ENCODE results near the gene GGACT.
"Not testable (repeated sequence)": the region's sequence is repeated elsewhere in the genome, so short reads cannot be mapped to it uniquely, and the experiment has no call there.

Gene GGACT

DNA sequence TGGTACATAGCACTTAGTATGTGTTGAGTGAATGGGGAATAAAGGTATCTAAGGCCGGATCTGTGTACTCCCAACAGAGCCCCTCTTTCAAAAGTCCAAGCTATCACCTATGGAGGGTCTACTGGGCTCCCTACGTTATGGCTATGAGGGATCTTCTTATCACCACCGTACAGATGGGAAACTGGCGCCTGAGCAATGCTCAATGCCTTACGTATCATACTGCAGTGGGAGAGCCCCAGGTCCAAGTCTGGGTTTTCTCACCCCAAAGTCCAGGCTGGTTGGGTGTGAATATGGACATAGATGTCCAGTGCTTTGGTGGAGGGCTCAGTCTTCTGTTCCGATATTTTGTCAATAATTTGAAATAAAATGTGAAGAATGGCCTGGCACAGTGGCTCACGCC, 13.1 kb upstream of the GGACT start:
- DNase-seq (ENCODE audit: extremely low read depth in 1 of 2, low read depth in 1 of 2): no peak

DNA sequence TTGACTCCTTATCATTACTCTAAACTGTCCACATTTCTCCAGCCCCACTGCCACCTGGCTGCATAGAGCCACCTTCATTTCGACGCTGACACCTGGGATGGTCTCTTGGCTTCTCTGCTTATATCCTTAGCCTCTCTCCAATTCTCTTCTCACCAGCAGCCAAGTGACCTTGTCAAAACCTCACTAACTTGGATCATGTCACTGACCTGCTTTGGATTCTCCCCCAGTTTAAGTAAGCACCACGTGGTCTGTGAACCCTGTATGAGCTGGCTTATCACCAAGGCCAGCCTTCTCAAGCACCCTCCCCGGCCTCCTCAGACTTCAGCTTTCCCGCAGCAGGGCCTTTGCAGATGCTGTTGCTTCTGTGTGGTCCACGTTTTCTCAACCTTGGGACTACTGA, 12.3 kb upstream of the GGACT start:
- no peak for DNase-seq (ENCODE audit: extremely low read depth in 1 of 2, low read depth in 1 of 2)

DNA sequence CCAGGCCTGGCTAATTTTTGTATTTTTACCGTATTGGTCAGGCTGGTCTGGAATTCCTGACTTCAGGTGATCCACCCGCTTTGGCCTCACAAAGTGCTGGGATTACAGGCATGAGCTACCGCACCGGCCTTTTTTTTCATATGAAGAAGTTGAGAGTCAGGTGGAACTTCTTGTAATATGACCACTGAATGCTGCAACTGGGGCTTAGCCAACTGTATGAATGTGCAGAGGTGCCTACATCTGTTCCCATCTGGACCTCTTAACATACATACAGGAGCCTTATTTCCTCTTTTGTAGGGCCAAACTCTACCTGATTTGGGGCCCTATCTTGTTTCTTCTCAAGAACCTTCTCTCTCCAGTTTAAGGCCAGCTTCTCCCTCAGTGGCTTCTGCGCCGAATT, 11.9 kb upstream of the GGACT start:
- no peak for DNase-seq (ENCODE audit: extremely low read depth in 1 of 2, low read depth in 1 of 2)

DNA sequence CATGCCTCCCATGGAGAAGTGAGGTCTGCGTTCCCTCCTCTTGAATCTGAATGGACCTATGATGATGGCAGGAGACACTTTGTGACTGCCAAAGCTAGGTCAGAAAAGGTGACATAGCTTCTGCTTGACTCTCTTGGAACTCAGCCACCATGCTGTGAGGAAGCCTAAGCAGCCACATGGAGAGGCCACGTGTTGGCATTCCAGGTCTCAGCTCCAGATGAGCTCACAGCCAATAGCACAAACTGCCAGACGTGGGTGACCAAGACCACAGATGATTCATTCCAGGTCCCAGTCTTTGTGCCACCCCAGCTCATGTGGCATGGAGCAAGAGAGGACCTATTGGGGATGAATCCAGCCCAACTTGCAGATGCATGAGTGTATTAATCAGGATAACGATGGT, 8.7 kb upstream of the GGACT start:
- DNase-seq (ENCODE audit: extremely low read depth in 1 of 2, low read depth in 1 of 2): no peak

DNA sequence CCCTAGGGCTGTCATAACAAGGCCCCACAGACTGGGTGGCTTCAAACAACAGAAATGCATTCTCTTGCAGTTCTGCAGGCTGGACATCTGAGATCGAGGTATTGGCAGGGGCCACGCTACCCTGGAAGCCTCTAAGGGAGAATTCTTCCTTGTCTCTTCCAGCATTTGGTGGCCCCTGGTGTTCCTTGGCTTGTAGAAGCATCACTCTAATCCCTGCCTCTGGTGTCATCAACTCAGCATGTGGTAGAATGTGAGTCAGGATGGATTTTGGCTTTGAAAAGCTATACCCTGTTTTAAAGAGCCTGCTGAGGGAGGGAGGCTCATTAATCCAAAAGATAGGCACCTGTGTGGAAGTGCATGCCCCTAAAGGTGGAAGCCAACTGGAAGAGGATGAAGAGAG, 7.9 kb upstream of the GGACT start:
- DNase-seq (ENCODE audit: extremely low read depth in 1 of 2, low read depth in 1 of 2): no peak

DNA sequence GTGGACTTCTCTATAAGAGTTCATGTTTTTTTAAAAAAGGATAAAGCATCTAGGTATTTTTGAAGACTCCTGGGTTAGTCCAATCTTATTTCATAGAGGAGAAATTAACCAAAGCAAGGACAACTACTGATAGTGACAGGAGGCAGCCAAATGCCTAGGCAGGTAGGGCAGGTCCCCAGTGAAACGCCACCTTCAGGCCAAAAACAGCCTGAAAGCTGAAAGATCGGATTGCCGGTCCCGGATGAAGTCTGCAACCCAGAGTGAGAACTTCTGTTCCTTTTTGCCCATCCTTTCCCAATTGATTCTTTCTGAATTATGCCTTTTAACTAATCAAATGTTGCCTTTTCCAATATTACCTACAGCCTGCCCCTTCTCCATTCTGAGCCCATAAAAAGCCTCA, 6.1 kb upstream of the GGACT start:
- DNase-seq (ENCODE audit: extremely low read depth in 1 of 2, low read depth in 1 of 2): no peak

DNA sequence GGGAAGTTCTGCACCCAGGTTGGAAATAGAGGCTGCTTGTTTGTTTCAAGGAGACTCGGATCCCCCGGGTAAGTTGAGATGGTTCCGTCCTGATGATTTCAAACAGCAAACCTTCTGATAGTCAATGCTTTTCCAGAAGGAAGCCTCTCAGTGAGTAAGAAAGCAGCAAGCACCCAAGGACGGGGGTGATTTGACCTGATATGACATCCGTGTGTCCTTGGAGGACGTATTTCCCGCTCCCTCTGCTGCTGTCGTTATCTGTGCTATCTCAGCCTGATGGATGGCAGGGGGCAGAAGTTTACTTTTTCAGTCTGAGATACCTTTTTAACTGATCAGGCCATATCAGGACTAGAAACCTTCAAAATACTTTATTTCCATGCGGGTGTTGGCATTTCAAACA, 5.7 kb upstream of the GGACT start:
- no peak for DNase-seq (ENCODE audit: extremely low read depth in 1 of 2, low read depth in 1 of 2)

DNA sequence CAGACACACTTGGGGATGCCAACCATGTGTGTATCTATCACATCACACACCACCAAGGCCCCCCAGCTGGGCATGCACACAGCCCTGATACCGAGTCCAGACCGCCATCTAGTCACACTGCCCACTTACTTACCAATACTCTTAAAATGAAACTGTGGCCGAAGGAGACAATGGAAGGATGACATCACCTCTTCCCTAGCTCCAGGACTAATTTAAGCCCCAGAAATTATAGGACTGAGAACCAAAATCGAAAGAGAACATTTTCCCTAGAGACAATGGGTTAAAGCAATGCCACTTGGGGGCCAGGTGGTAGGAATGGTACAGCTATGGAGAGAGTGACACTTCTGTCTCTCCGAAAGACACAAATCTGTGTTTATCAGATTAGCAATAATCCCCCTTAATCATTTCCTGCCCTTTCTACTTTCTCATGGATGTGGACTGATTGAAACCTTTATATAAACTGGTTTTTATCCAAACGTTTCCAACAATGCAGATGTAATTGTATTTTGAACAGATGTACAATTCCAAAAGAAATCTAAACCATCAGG, 663 bp upstream of the GGACT start:
- no peak for DNase-seq (ENCODE audit: extremely low read depth in 1 of 2, low read depth in 1 of 2)

DNA sequence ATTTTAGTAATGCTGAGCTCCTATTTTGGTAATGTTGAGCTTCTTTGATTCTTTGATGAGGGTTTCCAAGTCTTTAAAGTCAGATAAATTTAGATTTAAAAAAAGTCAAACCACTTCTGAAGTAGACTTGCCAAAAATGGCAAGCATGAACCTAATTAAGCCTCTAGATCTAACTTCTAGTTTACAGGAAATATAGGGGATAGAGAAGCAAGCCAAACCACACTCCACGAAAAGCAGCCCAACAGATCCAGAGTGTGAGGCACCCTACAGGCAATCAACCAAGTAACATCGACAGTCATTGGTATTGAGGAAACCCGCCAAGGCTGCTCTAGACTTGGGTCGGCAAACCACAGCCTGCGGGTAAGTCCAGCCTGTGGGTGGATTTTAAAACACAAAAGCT, 3.7 kb downstream of the GGACT start:
- no peak for DNase-seq (ENCODE audit: extremely low read depth in 1 of 2, low read depth in 1 of 2)

DNA sequence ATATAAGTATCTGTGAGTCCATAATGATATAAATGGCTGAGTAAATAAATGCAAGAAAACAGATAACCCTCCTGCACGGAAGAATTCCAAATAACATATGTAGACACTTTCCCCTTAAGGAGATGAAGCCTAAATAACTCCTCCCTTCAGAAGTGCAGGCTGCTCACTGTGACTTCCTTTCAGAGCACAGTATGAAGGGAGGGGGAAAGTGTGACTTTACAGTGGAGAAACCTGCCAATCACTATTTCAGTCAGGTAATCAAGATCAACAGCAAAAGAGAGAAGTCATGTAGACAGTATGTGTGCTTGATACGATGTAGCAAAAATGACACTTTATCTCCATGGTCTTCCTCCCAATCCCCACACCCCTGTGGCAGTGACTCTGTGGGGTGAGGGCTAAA, 7.1 kb downstream of the GGACT start:
- no peak for DNase-seq (ENCODE audit: extremely low read depth in 1 of 2, low read depth in 1 of 2)

DNA sequence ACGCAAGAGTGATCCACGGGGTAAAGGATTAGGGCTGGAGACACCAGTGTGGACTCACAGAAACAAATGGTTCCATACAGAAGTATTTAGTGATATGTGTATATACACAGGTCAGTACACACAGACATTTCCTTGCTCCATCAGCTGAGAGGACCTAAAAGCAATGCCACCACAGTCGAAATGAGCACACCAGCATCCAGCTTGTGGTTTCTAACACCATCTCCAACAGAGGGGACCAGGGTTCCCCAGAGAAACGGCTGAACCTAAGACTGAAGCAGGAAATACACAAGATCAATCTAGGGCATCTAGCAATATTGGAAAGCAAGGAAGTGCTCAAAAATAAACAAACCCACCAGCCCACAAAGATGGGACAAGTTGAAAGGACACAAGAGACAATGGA, 7.6 kb downstream of the GGACT start:
- DNase-seq (ENCODE audit: extremely low read depth in 1 of 2, low read depth in 1 of 2): no peak

DNA sequence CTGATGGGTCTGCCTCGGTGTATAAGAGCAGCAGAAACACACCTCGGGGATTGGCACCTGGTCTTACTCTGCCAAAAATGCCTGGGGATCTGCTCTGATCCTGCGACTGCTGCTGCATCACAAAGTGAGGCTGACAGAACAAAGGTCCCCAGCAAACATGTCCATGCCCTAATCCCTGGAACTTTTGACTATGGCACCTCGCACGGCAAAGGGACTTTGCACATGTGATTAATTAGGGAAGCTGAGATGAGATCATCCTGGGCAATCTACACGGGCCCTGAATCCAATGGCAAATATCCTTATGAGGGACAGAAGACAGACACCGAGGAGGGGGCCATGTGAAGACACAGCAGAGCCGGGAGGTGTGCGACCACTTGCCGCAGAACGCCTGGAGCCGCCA, 8.5 kb downstream of the GGACT start:
- DNase-seq (ENCODE audit: extremely low read depth in 1 of 2, low read depth in 1 of 2): no peak

DNA sequence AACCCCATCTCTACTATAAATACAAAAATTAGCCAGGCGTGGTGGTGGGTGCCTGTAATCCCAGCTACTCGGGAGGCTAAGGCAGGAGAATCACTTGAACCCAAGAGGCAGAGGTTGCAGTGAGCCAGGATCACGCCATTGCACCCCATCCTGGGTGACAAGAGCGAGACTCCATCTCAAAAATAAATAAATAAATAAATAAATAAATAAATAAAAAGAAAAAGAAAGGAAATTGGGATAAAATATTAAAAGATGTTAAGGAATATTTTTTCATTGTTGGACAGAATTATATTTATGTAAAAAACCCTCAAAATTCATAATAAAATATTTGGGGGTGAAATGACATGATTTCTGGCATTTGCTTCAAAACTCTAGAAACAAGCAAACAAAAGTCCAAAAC, 11.3 kb downstream of the GGACT start:
- not testable (repeated sequence) for DNase-seq (ENCODE audit: extremely low read depth in 1 of 2, low read depth in 1 of 2)

DNA sequence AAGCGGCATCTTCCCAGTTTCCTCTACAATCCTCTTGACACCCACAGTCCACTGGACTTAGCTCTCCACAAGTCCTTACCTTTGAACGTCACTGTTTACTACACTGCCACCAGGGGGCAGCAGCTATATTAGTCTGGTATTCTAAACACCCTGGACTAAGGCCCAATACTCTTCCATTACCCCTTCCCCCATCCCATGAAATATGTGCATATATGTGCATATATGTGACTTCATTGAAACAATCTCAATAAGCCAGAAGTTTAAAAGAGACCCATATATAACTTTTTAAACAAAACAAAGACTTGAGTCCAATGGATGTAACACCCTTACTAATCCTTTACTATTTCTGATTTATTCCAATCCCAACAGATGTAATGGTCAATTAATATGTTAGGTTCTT, 15.5 kb downstream of the GGACT start:
- peak; percentile 23 to 59 for DNase-seq (ENCODE audit: extremely low read depth in 1 of 2, low read depth in 1 of 2)

DNA sequence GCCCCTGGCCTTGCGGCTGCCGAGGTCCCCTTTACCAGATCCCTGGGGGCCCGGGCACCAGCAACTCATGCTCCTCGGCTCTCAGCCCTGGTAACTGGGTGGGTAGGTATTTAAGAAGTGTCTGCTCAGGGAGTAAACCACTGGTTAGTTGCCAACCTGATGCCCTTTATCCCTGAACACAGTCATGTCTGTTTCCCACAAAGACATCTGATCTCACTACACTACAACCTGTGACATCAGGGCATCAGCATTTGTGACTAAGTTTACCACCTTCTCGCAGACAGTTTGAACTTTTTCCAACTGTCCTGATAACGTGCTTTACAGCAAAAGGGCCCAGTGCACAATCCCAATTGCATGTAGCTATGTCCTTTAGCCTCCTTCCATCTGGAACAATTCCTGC, 22.0 kb downstream of the GGACT start:
- DNase-seq (ENCODE audit: extremely low read depth in 1 of 2, low read depth in 1 of 2): no peak

DNA sequence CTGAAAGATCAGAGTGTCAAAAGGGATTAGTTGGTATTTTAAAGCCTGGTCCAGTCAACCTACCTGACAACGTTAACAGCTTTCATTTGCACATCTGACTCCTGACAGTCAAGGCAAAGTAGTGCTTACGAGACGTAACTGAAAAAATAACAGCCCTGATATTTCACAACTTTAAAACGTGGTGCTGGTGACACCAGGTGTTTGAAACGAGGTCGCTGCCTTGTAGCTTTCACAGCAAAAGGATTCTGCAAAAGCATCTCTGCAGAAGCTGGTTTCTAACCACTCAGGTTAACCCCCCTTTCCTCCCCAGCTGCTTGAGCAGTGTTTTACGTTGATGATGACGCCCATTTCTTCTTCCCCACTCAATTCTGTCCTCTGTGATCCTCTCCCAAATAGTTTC, 23.3 kb downstream of the GGACT start:
- DNase-seq (ENCODE audit: extremely low read depth in 1 of 2, low read depth in 1 of 2): no peak

DNA sequence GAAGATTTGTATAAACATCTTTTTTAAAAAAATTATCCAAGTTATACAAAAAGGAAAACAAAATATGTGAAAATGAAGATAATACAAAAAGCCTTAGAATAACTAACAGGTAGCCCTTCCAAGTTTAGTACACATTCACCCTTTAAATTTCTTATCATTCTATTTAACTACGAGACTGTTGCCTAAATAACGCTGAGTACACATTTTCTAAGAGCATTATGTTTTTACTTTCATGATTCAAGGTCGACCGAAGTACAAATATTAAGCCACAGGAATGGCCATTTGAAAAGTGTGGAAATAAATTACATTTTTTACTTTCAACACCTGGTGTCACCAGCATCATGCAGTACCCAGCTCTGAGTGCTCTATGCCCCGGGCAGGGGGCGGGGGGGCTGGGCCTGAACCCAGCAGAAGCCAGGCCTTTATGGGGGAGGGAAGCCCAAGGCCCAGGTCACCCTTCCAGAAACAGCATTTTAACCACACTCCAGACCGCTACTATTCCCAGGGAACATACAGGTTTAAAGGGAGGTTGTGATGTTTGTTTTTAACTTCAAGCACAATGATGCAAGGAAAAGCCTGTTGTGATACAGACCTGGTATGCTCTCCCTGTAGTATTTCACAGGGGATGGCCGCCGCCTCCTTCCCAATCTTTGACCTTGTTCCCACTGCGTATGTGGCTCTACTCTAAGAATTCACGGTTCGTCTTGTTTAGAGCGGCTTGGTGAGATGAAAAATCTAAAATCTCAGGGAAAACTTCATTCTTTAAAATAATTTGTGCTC, 24.0 kb downstream of the GGACT start:
- DNase-seq (ENCODE audit: extremely low read depth in 1 of 2, low read depth in 1 of 2): no peak

DNA sequence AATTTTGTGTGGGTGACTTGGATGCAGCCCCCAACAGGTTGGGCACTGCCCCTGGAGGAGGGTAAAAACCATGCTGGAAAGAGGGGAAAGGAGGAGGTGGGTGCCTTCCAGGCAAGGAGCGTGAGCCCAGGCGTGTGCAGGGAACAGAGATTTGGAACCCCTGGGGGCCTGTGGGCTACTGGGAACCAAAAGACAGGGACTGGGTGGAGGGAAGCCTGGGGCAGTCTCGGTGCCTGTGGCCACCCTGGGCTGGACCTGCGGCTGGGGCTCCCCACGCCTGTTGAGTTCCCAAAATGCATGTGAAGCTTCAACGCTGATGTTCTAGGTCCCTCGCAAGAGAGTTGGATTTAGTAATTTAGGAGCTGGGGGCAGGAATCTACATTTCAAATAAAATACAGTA, 24.8 kb downstream of the GGACT start:
- no peak for DNase-seq (ENCODE audit: extremely low read depth in 1 of 2, low read depth in 1 of 2)

DNA sequence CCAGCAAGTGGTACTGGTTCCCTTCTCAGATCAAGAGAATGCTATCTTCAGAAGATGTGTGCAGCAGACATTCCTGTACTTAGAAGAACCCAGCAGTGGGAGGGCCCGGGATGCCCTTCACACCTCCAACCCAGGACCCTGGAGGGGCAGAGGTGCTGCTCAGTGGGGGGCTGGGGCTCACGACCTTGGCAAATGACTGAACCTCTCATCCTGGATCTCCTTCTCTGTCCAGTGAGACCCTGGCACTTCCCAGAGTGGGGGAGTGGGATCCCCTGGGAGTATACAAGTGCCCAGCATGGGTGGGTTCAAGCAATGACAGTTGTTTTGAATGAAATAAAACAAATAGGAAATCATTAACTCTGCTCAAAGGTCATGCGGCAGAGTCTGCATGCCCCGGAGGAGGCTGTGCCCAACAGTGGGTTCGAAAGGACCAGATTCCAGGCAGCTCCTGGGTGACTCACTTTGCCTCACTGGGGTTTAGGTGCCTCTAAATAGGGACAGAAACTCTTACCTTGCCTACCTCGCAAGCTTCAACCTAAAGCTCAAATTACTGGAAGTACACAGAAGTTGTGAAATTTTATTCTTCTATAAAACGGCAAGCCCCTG, 26.9 kb downstream of the GGACT start:
- DNase-seq (ENCODE audit: extremely low read depth in 1 of 2, low read depth in 1 of 2): no peak

DNA sequence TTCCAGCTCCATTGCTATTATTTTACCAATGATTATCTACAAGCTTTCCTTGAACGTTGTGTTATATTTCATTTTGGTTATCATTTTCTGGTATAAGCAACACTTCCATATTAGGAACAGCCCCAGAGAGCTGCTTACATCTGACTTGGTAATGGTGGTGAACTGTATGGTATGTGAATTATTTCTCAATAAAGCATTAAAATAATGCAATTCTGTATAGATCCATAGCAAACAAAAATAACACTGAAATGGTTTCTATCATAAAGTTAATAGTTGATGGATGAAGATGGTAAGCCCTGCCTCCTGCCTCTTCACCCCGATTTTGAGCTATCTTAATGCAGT, 27.5 kb downstream of the GGACT start:
- DNase-seq (ENCODE audit: extremely low read depth in 1 of 2, low read depth in 1 of 2): no peak

DNA sequence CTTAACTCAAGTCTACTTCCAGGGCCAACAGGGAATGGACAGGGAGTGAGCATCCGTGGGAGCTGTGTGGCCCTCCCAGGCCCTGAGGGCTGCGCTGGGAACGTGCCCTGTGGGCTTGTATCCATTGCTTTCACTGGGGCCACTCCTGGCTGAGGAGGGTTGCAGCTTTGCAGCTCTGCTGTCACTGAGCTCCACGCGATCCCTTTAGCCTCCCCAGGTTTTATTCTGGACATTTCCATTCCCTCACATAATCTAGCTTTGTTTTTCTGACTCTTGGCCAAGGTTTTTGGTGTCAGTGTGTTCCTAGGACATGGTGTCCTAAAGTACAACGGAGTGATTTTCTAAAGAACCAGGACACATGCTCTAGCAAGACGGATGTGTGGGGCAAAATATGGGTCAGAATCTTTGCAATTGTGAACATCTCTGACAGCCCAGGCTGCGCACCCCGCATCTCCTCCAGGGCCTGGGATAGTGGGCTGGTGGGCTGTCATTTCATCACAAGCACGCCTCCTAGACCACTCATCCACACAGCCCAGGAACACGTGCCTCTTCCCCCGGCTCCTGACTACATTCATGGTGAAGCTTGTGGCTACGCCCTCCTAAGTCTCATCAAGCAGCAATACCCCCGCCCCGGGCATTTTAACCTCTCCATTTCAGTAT, 28.0 kb downstream of the GGACT start:
- DNase-seq (ENCODE audit: extremely low read depth in 1 of 2, low read depth in 1 of 2): no peak

DNA sequence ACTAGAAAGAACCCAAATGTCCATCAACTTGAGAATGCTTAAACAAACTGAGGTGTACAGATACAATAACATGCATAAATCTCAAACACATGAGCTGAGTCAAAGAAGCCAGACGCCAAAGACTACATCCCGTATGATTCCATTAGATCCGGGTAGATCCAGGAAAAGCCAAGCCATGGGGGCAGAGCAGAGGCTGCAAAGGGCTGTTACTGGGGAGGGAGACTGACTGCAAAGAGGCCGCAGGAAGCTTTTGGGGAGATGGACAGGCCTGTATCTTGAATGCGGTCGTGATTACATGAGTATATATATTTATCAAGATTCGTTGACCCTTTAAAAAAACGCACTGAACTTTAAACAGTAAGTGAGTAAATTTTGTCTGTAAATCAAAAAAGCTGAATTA, 28.7 kb downstream of the GGACT start:
- no peak for DNase-seq (ENCODE audit: extremely low read depth in 1 of 2, low read depth in 1 of 2)

All from stimulated activated CD8-positive, alpha-beta memory T cell treated with anti-CD3 and anti-CD28 coated beads, Interleukin-7, amount 100 ng/mL, for 48 hours (primary cell).